HG03457 (cell line): ENCODE results near the gene JPH3.
"Not testable (repeated sequence)": the region's sequence is repeated elsewhere in the genome, so short reads cannot be mapped to it uniquely, and the experiment has no call there.

ENCODE experiments used
- ATAC-seq: cut with Tn5 transposase; IDR thresholded peaks from one replicate; pipeline ENCODE4 v1.9.1; 2021; ENCODE audit warnings: moderate number of reproducible peaks; ENCODE audit not compliant: unreplicated experiment

JPH3 gene

DNA sequence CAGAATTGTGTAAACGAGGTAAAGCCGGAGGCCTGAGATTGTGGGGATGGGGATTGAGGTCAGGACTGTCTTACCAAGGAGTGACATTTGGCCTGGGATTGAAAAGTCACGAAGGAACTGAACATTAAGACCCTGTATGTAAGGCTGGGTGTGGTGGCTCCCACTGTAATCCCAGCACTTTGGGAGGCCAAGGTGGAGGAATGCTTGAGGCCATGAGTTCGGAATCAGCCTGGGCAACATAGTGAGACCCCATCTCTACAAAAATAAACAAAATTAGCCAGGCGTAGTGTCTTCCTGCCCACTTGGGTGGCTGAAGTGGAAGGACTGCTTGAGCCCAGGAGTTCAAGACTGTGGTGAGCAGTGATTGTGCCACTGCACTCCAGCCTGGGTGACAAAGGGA lies 75.5 kb downstream of the JPH3 start:
- ATAC-seq, result no peak

DNA sequence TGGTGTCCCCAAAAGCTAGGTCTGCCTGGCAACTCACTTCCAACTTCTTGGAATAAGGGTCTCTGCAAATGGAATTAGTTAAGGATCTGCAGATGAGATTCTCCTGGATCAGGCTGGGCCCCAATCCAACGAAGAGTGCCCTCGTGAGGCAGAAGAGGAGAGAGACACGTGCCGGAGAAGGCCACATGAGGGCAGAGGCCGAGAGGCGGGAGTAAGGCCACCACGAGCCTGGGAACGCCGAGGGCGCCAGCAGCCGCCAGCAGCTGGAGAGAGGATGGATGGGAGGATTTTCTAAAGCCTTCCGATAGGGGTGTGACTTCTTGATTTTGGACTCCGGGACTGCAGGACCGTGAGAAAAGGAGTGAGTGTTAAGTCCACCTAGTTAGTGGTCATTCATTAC lies 76.3 kb downstream of the JPH3 start:
- ATAC-seq, result no peak

DNA sequence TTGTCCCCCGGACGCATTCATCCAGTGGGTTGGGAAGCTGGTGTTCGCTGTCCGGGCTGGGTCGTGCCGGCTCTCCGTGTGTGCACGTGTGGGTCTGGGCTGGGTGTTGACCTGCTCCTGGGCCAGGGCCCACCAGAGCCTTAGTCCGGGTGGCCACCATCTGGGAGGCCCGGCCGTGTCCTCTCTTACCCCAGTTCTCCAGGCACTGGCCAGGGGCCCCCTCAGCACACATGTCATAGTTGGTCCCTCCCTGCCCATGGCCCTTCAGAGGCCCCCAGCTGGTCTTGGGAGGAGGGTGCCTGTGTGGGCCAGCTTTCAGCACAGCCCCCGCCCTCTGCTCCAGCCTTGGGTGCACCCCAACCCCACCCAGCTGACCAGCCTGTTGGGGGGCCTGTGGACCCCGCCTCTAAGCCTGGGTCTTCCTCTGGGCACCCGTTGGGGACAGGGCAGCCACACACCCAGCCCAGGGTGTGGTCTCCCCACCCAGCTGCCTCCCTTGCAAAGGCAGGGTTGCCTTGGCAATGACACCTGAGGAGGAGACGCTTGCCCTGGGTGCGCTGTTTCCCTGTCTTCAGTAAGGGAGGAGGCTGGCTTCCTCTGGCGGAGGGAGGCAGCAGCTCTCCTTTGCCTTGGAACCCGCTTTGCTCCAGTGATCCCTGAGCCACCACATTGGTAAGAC lies 77.4 kb downstream of the JPH3 start:
- no peak for ATAC-seq

DNA sequence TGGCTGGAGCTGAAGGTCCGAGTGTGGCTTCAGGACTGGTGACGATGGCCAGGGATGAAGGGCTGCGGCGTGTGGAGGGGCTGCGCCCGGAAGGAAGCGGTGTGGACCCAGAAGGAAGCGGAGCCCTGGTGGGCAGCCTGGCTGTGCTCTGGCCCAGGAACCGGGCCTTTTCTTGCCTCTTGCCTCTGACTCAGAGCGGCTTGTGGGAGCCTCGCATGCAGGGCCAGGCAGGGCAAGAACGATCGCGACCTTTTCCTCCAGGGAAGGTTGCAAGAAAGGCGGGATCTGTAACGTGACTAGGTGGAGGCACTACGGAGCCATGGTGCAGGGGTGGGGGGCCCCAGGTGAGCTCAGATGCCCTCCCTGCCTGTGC lies 78.0 kb downstream of the JPH3 start:
- ATAC-seq, result no peak

DNA sequence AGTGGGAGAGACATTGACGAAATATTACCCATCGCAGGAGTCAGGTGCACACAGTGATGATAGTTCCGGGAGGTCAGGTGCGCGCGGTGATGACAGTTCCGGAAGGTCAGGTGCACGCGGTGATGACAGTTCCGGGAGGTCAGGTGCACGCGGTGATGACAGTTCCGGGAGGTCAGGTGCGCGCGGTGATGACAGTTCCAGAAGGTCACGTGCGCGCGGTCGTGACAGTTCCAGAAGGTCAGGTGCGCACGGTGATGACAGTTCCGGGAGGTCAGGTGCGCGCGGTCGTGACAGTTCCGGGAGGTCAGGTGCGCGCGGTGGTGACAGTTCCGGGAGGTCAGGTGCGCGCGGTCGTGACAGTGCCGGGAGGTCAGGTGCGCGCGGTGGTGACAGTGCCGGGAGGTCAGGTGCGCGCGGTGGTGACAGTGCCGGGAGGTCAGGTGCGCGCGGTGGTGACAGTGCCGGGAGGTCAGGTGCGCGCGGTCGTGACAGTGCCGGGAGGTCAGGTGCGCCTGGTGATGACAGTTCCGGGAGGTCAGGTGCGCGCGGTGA lies 78.8 kb downstream of the JPH3 start:
- ATAC-seq, result not testable (repeated sequence)

DNA sequence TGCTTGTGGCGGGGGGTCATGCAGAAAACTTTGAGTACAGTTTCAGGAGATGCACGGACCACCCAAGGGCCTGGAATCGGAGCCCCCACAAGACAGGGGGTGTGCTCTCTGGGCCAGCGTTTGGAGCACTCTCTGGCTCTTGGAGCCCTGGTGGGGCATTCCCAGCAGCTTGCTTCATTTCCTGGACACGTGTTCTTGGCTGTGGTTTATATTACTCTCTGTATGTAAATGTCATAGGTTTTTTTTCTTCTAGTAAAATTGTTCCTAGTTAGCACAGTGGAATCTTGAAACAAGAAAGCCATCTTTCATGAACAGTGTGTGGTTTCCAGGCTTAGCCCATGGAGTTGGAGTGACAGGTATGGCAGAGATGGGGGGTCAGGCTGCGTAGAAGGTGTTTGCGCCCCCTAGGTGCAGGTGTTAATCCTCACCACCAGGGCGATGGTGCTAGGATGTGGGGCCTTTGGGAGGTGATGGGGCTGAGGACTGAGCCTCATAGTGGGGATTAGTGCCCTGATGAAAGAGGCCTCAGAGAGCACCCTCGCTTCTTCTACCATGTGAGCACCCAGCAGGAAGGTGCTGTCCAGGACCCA lies 79.8 kb downstream of the JPH3 start:
- ATAC-seq, result no peak

DNA sequence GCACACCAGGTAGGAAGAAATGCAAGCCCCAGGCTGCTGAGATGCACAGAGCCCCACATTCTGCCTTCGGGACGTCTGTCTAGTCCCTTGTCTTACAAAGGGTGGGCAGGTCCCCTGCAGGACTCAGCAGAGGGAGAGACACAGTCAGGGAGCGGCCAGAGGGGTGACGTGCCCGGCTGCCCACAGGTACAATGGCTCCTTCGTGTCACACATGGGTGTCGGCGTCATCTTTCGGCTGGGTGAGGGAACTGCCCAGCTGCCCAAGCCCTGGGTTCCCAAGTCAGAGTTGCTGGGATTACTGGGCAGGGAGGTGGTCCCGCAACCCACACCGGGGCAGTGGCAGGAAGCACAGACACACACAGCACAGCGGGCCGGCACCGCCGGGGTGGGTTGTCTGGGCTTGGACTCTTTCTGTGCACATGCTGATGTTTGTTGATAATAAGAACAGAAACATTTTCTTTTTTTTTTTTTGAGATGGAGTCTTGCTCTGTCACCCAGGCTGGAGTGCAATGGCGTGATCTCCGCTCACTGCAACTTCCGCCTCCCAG lies 80.6 kb downstream of the JPH3 start:
- no peak for ATAC-seq

DNA sequence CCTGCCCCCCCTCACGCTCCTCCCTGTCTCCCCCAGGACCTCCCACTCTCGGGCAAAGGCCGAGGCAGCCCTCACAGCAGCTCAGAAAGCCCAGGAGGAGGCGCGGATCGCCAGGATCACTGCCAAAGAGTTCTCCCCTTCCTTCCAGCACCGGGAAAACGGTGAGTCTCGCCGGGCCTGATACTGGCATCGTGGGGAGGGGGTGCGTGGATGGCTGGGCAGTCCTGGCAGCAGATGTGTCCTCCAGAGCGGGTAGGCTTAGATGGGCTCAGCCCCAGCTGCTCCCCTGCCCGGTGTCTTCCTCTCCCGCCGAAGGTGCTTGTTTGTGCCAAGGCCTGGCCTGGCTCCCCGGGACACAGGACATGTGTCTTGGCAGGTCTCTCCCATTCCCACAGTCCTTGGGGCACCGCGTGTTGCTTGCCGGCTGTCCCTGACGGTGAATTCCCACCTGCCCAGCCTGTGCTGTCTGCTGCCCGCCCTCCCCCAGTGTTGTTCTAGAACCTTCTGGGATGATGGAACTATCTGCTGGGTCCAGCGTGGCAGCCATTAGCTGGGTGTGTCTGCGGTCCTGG lies 81.9 kb downstream of the JPH3 start:
- ATAC-seq, result no peak

DNA sequence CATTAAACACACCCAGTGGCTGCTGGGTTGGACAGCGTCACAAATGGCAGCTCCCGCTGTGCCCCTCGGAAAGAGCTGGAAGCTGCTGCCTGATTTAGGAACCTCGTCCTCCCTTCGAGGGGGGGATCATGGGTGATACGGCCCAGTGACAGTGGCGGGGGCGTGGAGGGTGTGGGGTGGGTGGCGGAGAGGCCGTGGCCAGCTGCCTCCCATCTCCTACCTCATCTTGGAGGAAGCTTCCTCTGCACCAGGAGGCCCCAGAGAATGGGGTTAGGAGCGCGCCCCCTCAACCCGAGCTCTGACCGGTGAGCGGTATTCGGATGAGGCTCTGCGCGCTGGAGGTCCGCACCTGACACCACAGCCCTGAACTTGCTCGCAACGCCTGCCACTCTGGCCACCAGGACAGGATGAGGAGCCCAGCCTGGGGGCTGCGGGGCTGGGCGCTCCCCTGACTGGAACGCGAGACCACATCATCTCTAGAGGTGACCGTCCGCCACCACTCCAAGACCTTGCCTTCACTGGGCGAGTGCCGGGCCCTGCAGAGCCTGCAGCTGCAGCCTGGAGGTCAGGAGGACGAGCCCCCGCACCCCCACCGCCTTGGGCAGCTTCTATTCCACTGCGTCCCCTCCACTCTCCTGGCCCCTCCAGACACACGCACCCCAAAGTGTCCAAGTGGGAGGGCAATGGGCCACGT lies 82.5 kb downstream of the JPH3 start:
- ATAC-seq, result no peak

DNA sequence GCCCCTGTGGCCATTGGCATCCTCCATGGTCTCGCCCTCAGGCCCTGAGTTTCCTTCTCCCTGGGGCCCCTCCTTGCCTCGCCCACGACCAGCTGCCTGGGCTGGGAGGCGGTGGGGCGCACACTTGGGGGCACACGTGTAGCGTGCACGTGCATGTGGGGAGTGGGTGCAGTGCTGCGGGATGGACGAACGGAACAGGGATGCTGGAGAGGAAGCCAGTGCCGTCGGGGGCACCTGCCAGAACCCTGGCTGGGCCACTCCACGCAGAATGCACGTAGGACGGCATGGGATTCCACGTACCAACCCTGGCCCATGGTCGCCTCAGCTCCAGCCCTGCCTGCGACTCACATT lies 83.1 kb downstream of the JPH3 start:
- ATAC-seq, result no peak

DNA sequence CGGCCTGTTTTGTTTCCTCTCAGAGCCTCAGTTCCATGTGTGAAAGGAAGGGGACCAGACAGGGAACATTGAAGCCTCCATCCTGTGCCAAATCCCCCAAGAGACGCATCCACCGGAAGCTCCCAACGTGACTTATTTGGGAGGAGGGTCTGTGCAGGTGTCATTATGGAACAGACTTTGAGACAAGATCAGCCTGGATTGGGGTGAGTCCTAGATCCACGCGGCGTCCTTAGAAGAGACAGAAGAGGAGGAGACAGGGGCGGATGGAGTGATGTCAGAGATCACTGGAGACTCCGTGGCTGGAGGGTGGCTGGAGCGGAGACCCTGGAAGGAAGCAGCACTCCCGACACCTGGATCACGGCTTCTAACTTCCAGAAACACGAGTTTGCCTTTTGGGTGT lies 83.5 kb downstream of the JPH3 start:
- no peak for ATAC-seq

DNA sequence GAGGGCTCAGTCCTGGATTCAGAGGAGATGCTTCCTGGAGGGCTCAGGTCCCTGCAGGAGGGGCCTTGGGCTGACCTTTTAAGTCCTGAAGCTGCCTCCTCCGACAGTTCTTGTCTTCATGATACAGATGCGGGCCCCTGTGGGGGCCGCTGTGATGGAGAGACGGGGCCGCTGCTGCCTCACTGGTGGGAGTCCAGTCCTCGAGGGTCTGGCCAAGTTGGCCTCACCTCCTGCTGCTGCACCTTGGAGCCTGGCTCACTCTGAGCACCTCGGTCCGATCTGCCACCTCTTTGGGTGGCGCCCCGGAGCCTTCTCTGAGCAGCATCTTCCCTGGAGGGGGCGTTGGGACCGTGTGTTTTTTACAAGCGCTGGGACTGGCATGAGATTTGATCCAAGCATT lies 84.4 kb downstream of the JPH3 start:
- ATAC-seq, result no peak

DNA sequence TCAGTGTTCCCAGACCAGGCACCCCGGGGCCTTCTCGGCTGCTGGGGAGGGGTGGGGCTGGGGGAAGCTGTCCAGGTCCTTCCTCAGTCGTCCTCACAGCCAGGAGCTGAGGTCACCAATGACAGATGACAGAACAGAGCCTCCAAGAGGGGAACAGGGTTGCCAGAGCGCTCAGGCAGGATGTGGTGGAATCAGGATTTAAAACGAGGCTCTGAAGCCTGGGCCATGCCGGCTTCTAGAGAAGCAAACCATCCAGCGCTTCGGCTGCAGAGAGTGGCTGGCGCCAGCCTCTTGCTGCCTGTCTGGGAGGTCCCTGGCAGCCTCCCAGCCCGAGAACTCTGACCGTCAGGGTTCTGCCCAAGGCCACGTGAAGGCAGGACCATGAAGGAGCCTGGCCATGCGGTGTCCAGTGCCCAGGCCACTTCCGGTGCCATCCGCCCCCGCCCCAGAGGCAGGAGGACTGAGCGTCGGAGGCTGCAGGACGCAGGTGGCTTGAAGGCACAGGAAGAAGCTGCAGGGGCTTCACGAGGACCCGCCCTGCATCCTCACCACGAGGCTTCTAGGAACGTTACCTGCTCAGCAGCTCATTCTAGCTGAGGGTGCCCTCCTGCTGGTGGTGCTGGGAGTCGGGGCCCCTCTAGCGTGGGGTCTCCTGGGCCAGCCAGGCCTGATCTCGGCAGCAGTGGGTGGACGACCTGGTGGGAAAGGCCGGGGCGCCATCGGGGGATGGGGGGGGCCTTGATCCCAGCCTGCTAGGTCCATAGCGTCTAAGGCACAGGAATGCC lies 85.0 kb downstream of the JPH3 start:
- ATAC-seq, result no peak

DNA sequence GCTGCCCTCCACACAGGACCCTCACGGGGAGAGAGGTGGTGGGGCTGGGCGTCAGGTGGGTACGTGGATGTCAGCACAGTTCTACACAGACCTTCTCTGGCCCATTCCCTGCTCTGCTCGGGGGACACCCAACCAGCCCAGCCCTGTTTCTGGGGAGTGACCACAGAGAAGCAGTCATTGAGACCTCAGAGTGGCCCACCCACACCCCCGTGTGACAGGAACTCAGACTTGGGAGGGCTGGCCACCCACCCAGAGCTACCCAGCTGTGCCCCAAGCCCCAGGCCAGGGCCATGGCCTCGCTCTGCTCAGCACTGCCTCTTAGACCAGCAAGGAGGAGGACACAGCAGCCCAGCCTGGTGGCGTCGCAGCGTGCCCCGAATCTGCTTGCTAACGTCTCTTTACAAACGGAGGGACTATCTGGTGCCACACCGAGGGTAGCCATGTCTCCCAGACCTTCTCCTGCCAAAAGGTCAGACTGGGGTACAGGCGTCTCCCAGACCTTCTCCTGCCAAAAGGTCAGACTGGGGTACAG lies 85.8 kb downstream of the JPH3 start:
- no peak for ATAC-seq

DNA sequence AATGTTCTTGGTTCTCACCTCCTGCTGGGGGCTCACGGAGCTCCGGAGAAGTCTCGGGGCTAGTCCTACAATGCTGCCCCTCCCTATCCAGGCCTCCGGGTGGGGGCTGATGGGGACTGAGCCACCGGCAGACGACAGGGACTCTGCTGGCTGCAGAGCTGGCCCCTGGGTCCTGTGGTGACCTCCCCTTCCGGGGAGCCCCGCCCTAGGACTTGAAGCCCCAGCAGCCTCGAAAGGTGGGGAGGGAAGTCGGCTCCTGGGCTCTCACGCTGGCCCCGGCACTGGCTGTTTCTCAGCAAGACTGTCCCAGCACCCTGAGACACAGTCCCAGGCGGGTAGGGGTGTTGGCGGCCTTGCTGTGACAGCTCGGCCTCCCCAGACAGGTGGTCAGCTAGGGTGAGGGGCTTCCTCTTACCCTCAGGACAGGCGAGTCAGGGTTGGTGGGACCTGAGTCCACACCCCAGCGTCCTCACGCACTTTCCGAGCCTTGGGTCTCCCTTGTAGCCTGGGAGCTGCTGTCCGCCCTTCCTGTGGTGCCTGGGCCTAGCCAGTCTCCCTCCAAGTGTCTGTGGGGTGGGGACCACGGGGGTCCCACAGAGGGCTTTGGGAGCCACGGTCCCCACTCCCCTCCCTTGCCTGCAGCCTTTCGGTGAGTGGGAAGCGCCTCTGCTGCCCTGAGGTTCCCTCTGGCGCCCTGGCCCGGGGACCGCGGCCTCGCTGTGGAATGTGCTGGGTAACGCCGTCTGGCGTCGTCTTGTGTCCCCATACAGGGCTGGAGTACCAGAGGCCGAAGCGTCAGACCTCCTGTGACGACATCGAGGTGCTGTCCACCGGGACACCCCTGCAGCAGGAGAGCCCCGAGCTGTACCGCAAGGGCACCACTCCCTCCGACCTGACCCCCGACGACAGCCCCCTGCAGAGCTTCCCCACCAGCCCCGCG lies 86.8 kb downstream of the JPH3 start:
- no peak for ATAC-seq

DNA sequence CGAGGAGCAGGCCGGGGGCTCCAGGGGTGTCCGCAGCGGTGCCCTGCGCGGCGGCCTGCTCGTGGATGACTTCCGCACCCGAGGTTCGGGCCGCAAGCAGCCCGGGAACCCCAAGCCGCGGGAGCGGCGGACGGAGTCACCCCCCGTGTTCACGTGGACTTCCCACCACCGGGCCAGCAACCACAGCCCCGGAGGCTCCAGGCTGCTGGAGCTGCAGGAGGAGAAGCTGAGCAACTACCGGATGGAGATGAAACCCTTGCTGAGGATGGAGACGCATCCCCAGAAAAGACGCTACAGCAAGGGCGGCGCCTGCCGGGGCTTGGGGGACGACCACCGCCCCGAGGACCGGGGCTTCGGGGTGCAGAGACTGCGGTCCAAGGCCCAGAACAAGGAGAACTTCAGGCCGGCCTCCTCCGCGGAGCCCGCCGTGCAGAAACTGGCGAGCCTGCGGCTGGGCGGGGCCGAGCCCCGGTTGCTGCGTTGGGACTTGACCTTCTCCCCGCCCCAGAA lies 87.7 kb downstream of the JPH3 start:
- no peak for ATAC-seq

DNA sequence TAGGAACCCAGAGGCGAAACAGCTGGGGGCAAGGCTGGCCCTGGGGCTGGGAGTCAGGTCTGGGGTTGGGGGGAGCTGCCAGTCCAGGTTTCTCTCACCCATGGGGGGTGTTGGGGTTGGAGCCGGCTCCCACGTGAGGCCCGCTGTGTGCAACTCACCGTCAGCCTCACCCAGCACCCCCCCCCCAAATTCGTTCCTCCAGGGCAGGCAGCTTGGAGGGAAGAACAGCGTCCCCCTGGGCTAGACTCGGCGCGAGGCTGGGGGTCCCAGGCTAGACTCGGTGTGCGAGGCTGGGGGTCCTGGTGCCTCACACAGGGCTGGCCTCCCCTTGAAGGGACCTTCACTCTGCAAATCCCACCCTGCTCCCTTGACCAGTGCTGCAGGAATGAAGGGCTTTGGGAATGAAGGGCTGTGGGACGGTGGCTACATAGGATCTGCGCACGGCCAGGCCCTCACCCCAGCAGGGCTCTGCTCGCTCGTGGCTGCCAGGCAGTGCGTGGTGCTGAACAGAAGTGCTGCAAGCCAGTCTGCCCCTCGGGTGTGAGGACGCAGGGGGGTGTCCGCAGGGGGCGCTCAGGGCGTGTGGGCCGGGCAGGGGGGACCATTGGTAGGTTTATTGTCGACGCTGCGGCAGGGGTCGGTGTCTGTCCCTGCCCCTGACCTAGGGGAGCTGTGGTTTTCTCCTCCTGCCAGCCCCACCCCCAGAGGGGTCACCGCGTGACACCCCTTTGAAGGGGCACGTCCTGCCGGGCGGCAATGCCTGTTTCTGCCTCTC lies 88.8 kb downstream of the JPH3 start:
- no peak for ATAC-seq

DNA sequence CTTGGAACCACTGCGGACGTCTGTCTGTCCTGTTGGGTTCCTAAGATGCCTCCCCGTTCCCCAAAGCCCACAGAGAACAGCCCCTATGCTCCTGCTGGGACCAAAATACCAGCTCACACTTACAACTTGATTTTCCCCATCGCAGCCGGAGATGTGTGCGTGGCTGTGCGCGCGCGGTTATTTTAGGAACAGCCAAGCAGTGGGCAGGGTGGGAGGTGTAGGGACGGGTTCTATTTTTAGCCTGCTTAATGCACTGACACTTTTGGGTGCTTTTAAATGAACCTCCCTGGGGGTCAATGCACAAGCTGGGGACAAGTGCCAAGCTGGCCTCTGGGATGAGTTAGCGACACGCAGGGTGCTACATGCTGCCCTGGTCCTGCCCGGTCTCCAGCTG lies 89.4 kb downstream of the JPH3 start:
- no peak for ATAC-seq

DNA sequence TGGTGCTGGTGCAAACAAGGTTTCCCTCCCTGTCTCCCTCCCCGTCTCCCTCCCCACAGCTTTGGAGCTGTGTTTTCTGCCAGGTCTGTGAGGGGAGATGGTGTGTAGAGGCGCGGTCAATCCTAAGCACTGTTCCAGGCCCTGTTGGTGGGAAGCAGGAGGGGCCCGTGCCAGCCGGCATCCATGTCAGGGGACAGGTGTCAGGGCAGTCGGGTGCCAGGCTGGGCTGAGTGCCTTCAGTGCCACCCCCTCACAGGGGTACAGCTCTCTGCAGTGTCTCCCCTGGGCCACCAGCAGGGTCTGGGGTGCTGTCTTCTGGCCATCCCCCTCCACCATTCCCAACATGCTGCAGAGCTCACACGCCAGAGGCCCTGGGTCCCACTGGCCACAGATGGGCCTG lies 89.9 kb downstream of the JPH3 start:
- no peak for ATAC-seq
